Measurements from ENCODE around the gene LOXL4.

- TF ChIP-seq CTCF (IDR thresholded peaks at IDR 0.05) (no peak), EZH2phosphoT487 (IDR thresholded peaks at IDR 0.05) (no peak)
Measured at GRCh38 chr10:98244141-98244540, 23.9 kb downstream of the LOXL4 start.
